Ovary (tissue), 3 donors: Measurements from ENCODE around the gene RALGPS1.

Source experiments
- EP300 ChIP-seq: sonication (generic); formaldehyde crosslinking; IDR thresholded peaks from one replicate; pipeline ENCODE4 v1.6.1; 2017; ENCODE audit warnings: antibody characterized with exemption
- POLR2A ChIP-seq: fragments of 450-650 bp; IDR thresholded peaks from one replicate; pipeline ENCODE4 v1.6.1; 2017; ENCODE audit warnings: antibody characterized with exemption, mild to moderate bottlenecking, moderate library complexity
- TF ChIP-seq, protein P1 (sequence below), 3 donors: fragments of 450-650 bp in 2 of 3; fragments of 200-600 bp in 1 of 3; IDR thresholded peaks; one replicate each; pipeline versions ENCODE4 v1.5.1 to v1.8.0; 2016 to 2022; ENCODE audit warnings: antibody characterized with exemption in 3 of 3, mild to moderate bottlenecking in 1 of 3
- donor health status: DM: no; HTN: no; CAD: no.

DNA sequence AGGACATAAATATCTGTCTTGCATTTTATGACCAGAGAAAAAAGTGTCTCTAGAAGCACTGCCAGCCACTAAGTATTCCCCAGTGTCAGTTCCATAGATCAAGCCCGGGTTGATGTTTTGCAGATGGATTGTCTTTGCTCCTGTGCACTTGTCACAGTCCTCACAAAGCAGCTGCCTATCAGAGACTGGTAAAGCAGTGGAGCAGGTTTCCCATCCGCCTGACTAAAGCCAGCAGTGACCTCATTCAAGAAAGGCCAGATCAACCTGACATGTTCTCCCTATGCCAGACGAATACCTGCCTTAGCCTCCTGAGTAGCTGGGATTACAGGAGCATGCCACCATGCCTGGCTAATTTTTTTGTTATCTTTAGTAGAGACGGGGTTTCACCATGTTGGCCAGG lies 323.2 kb downstream of the RALGPS1 start:
- TF ChIP-seq EP300 (no peak), POLR2A (no peak)
- TF ChIP-seq, protein P1, sequence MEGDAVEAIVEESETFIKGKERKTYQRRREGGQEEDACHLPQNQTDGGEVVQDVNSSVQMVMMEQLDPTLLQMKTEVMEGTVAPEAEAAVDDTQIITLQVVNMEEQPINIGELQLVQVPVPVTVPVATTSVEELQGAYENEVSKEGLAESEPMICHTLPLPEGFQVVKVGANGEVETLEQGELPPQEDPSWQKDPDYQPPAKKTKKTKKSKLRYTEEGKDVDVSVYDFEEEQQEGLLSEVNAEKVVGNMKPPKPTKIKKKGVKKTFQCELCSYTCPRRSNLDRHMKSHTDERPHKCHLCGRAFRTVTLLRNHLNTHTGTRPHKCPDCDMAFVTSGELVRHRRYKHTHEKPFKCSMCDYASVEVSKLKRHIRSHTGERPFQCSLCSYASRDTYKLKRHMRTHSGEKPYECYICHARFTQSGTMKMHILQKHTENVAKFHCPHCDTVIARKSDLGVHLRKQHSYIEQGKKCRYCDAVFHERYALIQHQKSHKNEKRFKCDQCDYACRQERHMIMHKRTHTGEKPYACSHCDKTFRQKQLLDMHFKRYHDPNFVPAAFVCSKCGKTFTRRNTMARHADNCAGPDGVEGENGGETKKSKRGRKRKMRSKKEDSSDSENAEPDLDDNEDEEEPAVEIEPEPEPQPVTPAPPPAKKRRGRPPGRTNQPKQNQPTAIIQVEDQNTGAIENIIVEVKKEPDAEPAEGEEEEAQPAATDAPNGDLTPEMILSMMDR (IDR thresholded peaks at IDR 0.05), result no peak
